IMR-90 (cell line): Measurements from ENCODE around the gene SAYSD1. TPM values are rescaled to one million over a fixed set of nuclear protein-coding genes. Genes with fewer than 3 reads are reported as not detected.
A peak's percentile ranks its signal among the peaks of the same experiment; 100 is the strongest.

ENCODE experiments used
- ATAC-seq: fragments of 200-7000 bp; cut with Tn5 transposase; 2 replicates; pipeline ENCODE4 v1.9.1; 2020; ENCODE audit warnings: low read depth, mild to moderate bottlenecking, moderate library complexity
- BruUV-seq: library from RNA; stranded (reverse); fragments of 400-500 nt; replicated peaks from 2 replicates; lab custom pipeline; 2021; lab: Mats Ljungman, UMichigan
- CTCF ChIA-PET: fragments of 300-600 bp; formaldehyde crosslinking; extraction: SDS; loops from one replicate; lab custom pipeline; 2021; ENCODE audit warnings: antibody characterized with exemption; lab: Yijun Ruan, JAX
- POLR2A ChIA-PET: fragments of 300-600 bp; sonication (Branson Sonifier 250); formaldehyde crosslinking; loops from one replicate; lab custom pipeline; 2022; ENCODE audit warnings: antibody characterized with exemption; ENCODE audit not compliant: unreplicated experiment; lab: Charles Lee
- DNase-seq: peaks from one replicate; pipeline ENCODE4 v3.0.0; 2013
- H2AFZ ChIP-seq: replicated peaks from 2 replicates; pipeline ENCODE3; 2013; ENCODE audit warnings: low read length, mild to moderate bottlenecking; ENCODE audit not compliant: poor library complexity
- H2AK5ac ChIP-seq: 2 replicates; pipeline ENCODE4 v1.6.1; 2013; ENCODE audit warnings: low read depth, low read length, inconsistent platforms
- H2AK9ac ChIP-seq: replicated peaks from 2 replicates; pipeline ENCODE3; 2013; ENCODE audit warnings: mild to moderate bottlenecking, low read depth, low read length, moderate library complexity; ENCODE audit not compliant: poor library complexity
- H2BK120ac ChIP-seq: 2 replicates; pipeline ENCODE4 v1.6.1; 2013; ENCODE audit warnings: low read depth, low read length, inconsistent platforms
- H2BK15ac ChIP-seq: 3 replicates; pipeline ENCODE4 v1.6.1; 2013; ENCODE audit warnings: low read depth, low read length, inconsistent platforms
- H2BK20ac ChIP-seq: 2 replicates; pipeline ENCODE4 v1.6.1; 2013; ENCODE audit warnings: low read depth, mild to moderate bottlenecking, inconsistent platforms, low read length, moderate library complexity
- H2BK5ac ChIP-seq: 2 replicates; pipeline ENCODE4 v1.6.1; 2013; ENCODE audit warnings: mild to moderate bottlenecking, low read depth, low read length, inconsistent platforms; ENCODE audit not compliant: poor library complexity, severe bottlenecking
- H3K14ac ChIP-seq: replicated peaks from 2 replicates; pipeline ENCODE4 v1.6.1; 2013; ENCODE audit warnings: low read depth, low read length, inconsistent platforms
- H3K18ac ChIP-seq: 2 replicates; pipeline ENCODE4 v1.6.1; 2013; ENCODE audit warnings: low read depth, low read length, control low read depth
- H3K23ac ChIP-seq: 2 replicates; pipeline ENCODE4 v1.6.1; 2013; ENCODE audit warnings: low read depth, low read length, inconsistent platforms
- H3K27ac ChIP-seq: 2 replicates; pipeline ENCODE4 v1.5.1; 2013; ENCODE audit warnings: mild to moderate bottlenecking, control low read depth, low read length; ENCODE audit not compliant: insufficient read depth
- H3K27me3 ChIP-seq: 2 replicates; pipeline ENCODE4 v1.6.1; 2013; ENCODE audit warnings: low read length; ENCODE audit not compliant: control insufficient read depth, insufficient read depth
- H3K36me3 ChIP-seq: 2 replicates; pipeline ENCODE4 v1.6.1; 2013; ENCODE audit warnings: low read length, mixed read lengths; ENCODE audit not compliant: control insufficient read depth, insufficient read depth
- H3K4ac ChIP-seq: 2 replicates; pipeline ENCODE4 v1.6.1; 2013; ENCODE audit warnings: low read depth, low read length, inconsistent platforms
- H3K4me1 ChIP-seq: 2 replicates; pipeline ENCODE4 v1.6.1; 2013; ENCODE audit warnings: low read length, mixed read lengths; ENCODE audit not compliant: control insufficient read depth, insufficient read depth
- H3K4me2 ChIP-seq: 2 replicates; pipeline ENCODE4 v1.6.1; 2013; ENCODE audit warnings: low read depth, mild to moderate bottlenecking, control low read depth, low read length, moderate library complexity
- H3K4me3 ChIP-seq: 2 replicates; pipeline ENCODE4 v1.5.1; 2013; ENCODE audit warnings: low read depth, mild to moderate bottlenecking, control low read depth, low read length, moderate library complexity; ENCODE audit not compliant: insufficient read depth
- H3K56ac ChIP-seq: 2 replicates; pipeline ENCODE4 v1.6.1; 2013; ENCODE audit warnings: low read length, inconsistent platforms; ENCODE audit not compliant: insufficient read depth; ENCODE audit errors: extremely low read depth
- H3K79me1 ChIP-seq, 2 experiments: 2 replicates each; pipeline ENCODE4 v1.6.1; 2013; ENCODE audit warnings: low read length in 2 of 2, inconsistent platforms in 1 of 2, low read depth in 1 of 2
- H3K9ac ChIP-seq: 2 replicates; pipeline ENCODE4 v1.6.1; 2013; ENCODE audit warnings: low read depth, low read length, control low read depth
- H3K9me1 ChIP-seq: 2 replicates; pipeline ENCODE4 v1.6.1; 2013; ENCODE audit warnings: low read length, inconsistent platforms; ENCODE audit not compliant: insufficient read depth
- H3K9me3 ChIP-seq: 2 replicates; pipeline ENCODE4 v1.6.1; 2013; ENCODE audit warnings: low read length; ENCODE audit not compliant: control insufficient read depth, insufficient read depth
- H4K20me1 ChIP-seq: 2 replicates; pipeline ENCODE4 v1.6.1; 2013; ENCODE audit warnings: low read length, inconsistent platforms; ENCODE audit not compliant: insufficient read depth
- H4K5ac ChIP-seq: 2 replicates; pipeline ENCODE4 v1.6.1; 2013; ENCODE audit warnings: mild to moderate bottlenecking, low read depth, low read length, control low read depth
- H4K8ac ChIP-seq, 2 experiments: 2 replicates each; pipeline ENCODE4 v1.6.1; 2013; ENCODE audit warnings: low read depth in 2 of 2, low read length in 2 of 2, control low read depth in 1 of 2, inconsistent platforms in 1 of 2
- H4K91ac ChIP-seq: 2 replicates; pipeline ENCODE4 v1.6.1; 2013; ENCODE audit warnings: low read depth, low read length, inconsistent platforms; ENCODE audit not compliant: insufficient read depth
- CEBPB ChIP-seq: IDR thresholded peaks from 2 replicates; pipeline ENCODE4 v1.6.1; 2012; ENCODE audit warnings: low read depth, low read length, improper control_type of control experiment
- CHD1 ChIP-seq: IDR thresholded peaks from 2 replicates; pipeline ENCODE4 v1.6.1; 2012; ENCODE audit warnings: low read depth, low read length, improper control_type of control experiment
- FOS ChIP-seq: fragments of 150-350 bp; IDR thresholded peaks from 2 replicates; pipeline ENCODE4 v1.6.1; 2016; ENCODE audit warnings: low read depth, low read length
- MAFK ChIP-seq: IDR thresholded peaks from 2 replicates; pipeline ENCODE4 v1.6.1; 2012; ENCODE audit warnings: low read depth, low read length, improper control_type of control experiment
- MAZ ChIP-seq: IDR thresholded peaks from 2 replicates; pipeline ENCODE4 v1.6.1; 2012; ENCODE audit warnings: low read depth, mild to moderate bottlenecking, low read length, improper control_type of control experiment, moderate library complexity, borderline replicate concordance
- MXI1 ChIP-seq: IDR thresholded peaks from 2 replicates; pipeline ENCODE4 v1.6.1; 2012; ENCODE audit warnings: low read depth, mild to moderate bottlenecking, low read length, moderate library complexity, borderline replicate concordance
- NFE2L2 ChIP-seq: fragments of 150-350 bp; IDR thresholded peaks from 2 replicates; pipeline ENCODE4 v1.6.1; 2016; ENCODE audit warnings: low read depth, mild to moderate bottlenecking, low read length
- RFX5 ChIP-seq: IDR thresholded peaks from 2 replicates; pipeline ENCODE4 v1.8.0; 2012; ENCODE audit warnings: low read depth, mild to moderate bottlenecking, low read length, moderate library complexity
- SMC3 ChIP-seq: fragments of 150-350 bp; IDR thresholded peaks from 2 replicates; pipeline ENCODE4 v1.6.1; 2016; ENCODE audit warnings: low read depth, mild to moderate bottlenecking, antibody characterized with exemption, low read length, moderate library complexity
- WGBS, 2 experiments: methylation state at CpG; one replicate each; pipeline versions ENCODE4 v1.1.5 to v1.1.7; 2013; ENCODE audit warnings: missing lambda C conversion rate in 2 of 2; ENCODE audit not compliant: insufficient read length in 1 of 2; ENCODE audit errors: extremely low coverage in 2 of 2; 5-methylcytosine and 5-hydroxymethylcytosine counted together
- dilution Hi-C: fragments of 300-500 bp; cut with HindIII; formaldehyde crosslinking; loops from one replicate; pipeline ENCODE4 v1.14.3; 2018; ENCODE audit warnings: low sequenced_read_pairs; ENCODE audit not compliant: unreplicated experiment
- in situ Hi-C: fragments of 300-500 bp; cut with MboI; formaldehyde crosslinking; loops from 3 replicates; pipeline ENCODE4 v1.14.3; 2019; ENCODE audit warnings: low sequenced_read_pairs, inconsistent platforms, mixed read lengths
- intact Hi-C: fragments of 100-400 bp; cut with micrococcal nuclease; formaldehyde crosslinking; loops from 2 replicates; pipeline ENCODE4 v1.10.0; 2022
- polyA plus RNA-seq, 3 experiments: library from polyadenylated mRNA; depleted of rRNA; stranded (reverse); fragments of >200 nt; gene quantifications; 2 replicates each; pipeline ENCODE4 v1.2.3, GENCODE V29; 2012; ENCODE audit warnings: low replicate concordance in 1 of 3
- total RNA-seq: library from RNA; depleted of rRNA; stranded (reverse); fragments of >200 nt; gene quantifications from 2 replicates; pipeline ENCODE4 v1.2.3, GENCODE V29; 2012
- TF ChIP-seq, protein P1 (sequence below): conservative IDR thresholded peaks from 2 replicates; pipeline ENCODE4 v1.5.1; 2012; ENCODE audit warnings: mild to moderate bottlenecking, low read depth, low read length, improper control_type of control experiment
- TF ChIP-seq, protein P2 (sequence below): fragments of 150-350 bp; IDR thresholded peaks from 2 replicates; pipeline ENCODE4 v1.6.1; 2017; ENCODE audit warnings: mild to moderate bottlenecking, antibody characterized with exemption, low read length, low read depth
- TF ChIP-seq, protein P3 (sequence below): fragments of 150-350 bp; IDR thresholded peaks from 2 replicates; pipeline ENCODE4 v1.6.1; 2016; ENCODE audit warnings: low read depth, mild to moderate bottlenecking, low read length, moderate library complexity, borderline replicate concordance

SAYSD1 gene
- total and polyA plus RNA-seq, 2 of the 4 experiments (the other 2 are of a cell fraction), result 5.7 to 5.9 TPM

DNA sequence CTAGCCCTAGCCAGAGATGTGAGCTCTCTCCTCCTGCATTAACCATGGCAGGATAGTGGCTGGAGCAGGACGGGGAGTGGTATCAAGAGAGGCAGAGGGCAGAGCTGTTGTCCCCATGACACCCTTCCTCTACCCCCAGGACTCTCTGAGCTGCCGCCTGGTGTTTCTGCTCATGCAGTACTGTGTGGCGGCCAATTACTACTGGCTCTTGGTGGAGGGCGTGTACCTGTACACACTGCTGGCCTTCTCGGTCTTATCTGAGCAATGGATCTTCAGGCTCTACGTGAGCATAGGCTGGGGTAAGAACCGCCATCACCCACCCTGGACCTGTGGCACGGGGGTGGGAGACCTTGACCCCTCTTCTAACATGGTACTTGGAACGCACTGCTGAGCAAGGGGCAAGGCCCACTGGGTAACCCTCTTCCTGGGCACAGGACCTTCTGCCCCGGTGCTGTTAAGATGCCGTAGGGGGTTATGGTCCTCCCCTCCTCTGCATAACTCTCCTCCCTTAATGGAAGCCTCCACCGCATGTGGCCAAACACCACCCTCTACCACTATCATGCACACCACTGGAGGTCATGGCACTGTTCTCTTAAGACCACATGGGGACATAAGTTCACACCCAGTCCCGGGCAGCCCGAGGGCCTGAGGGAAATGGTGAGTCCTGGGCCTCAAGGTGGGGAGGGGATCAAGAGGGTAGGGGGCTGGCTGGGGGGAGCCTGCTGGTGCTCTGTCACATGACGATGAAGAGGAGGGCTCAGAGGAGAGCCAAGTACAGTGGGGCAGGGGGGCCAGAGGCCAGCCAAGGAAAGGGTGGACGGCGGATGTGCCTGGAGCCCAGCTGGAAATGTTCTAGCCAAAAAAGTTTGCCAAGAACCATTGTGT, 41.3 kb downstream of the SAYSD1 start:
- DNase-seq (no peak), ATAC-seq (no peak)
- no peak overlapping the region for H4K91ac ChIP-seq
- no peak overlapping the region for H4K8ac ChIP-seq
- no peak overlapping the region for H3K56ac ChIP-seq
- dilution Hi-C loops, result no loop called here
- H3K14ac ChIP-seq, result no peak overlapping the region
- H3K9ac ChIP-seq, result no peak overlapping the region
- no peak overlapping the region for H3K4me3 ChIP-seq
- no peak overlapping the region for H2BK5ac ChIP-seq
- BruUV-seq, result no TSS peak
- H3K18ac ChIP-seq, result no peak overlapping the region
- no peaks in the 10 kb centered on the region for H3K79me1 ChIP-seq
- H3K27me3 ChIP-seq, result no peaks in the 10 kb centered on the region; the same call in 1 of the 2 replicates
- H2AK5ac ChIP-seq, result no peak overlapping the region
- peak overlapping the region; percentile 32 for H2AFZ ChIP-seq
- no peak overlapping the region for H2AK9ac ChIP-seq
- TF ChIP-seq RFX5 (no peak), CHD1 (no peak), SMC3 (no peak), MXI1 (no peak), NFE2L2 (no peak), FOS (no peak), MAZ (no peak), MAFK (no peak), CEBPB (no peak)
- TF ChIP-seq, protein P1, sequence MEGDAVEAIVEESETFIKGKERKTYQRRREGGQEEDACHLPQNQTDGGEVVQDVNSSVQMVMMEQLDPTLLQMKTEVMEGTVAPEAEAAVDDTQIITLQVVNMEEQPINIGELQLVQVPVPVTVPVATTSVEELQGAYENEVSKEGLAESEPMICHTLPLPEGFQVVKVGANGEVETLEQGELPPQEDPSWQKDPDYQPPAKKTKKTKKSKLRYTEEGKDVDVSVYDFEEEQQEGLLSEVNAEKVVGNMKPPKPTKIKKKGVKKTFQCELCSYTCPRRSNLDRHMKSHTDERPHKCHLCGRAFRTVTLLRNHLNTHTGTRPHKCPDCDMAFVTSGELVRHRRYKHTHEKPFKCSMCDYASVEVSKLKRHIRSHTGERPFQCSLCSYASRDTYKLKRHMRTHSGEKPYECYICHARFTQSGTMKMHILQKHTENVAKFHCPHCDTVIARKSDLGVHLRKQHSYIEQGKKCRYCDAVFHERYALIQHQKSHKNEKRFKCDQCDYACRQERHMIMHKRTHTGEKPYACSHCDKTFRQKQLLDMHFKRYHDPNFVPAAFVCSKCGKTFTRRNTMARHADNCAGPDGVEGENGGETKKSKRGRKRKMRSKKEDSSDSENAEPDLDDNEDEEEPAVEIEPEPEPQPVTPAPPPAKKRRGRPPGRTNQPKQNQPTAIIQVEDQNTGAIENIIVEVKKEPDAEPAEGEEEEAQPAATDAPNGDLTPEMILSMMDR, result no peak
- TF ChIP-seq, protein P2, sequence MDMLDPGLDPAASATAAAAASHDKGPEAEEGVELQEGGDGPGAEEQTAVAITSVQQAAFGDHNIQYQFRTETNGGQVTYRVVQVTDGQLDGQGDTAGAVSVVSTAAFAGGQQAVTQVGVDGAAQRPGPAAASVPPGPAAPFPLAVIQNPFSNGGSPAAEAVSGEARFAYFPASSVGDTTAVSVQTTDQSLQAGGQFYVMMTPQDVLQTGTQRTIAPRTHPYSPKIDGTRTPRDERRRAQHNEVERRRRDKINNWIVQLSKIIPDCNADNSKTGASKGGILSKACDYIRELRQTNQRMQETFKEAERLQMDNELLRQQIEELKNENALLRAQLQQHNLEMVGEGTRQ, result no peak
- TF ChIP-seq, protein P3, sequence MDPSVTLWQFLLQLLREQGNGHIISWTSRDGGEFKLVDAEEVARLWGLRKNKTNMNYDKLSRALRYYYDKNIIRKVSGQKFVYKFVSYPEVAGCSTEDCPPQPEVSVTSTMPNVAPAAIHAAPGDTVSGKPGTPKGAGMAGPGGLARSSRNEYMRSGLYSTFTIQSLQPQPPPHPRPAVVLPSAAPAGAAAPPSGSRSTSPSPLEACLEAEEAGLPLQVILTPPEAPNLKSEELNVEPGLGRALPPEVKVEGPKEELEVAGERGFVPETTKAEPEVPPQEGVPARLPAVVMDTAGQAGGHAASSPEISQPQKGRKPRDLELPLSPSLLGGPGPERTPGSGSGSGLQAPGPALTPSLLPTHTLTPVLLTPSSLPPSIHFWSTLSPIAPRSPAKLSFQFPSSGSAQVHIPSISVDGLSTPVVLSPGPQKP, result no peak
- H3K4me1 ChIP-seq, result no peaks in the 10 kb centered on the region
- intact Hi-C loops, result no loop called here
- H4K20me1 ChIP-seq, result no peaks in the 10 kb centered on the region
- no peak overlapping the region for H3K23ac ChIP-seq
- no peak overlapping the region for H4K5ac ChIP-seq
- WGBS, 2 experiments, result 46% methylated on average over 6 of the region's 17 CpGs; no CpG with 5 or more reads in 1 of the 2 experiments
- H3K4ac ChIP-seq, result no peak overlapping the region
- no peak overlapping the region for H2BK120ac ChIP-seq
- no peaks in the 10 kb centered on the region for H3K36me3 ChIP-seq
- no peak overlapping the region for H3K27ac ChIP-seq
- no peaks in the 10 kb centered on the region for H3K9me3 ChIP-seq
- in situ Hi-C loops, result no loop called here
- no peaks in the 10 kb centered on the region for H3K9me1 ChIP-seq
- H2BK15ac ChIP-seq, result no peak overlapping the region
- H3K4me2 ChIP-seq, result no peak overlapping the region
- CTCF ChIA-PET, result no interaction called here
- POLR2A ChIA-PET, result no interaction called here
- H2BK20ac ChIP-seq, result no peak overlapping the region
